ENCODE data around the gene CRIM1. TPM values are rescaled to one million over a fixed set of nuclear protein-coding genes. Genes with fewer than 3 reads are reported as not detected.

Gene CRIM1
- total RNA-seq, 2 experiments from 2014 or later, result 3.9 to 5.2 TPM

- H3K36me3 Mint-ChIP-seq (ENCODE audit: low read depth), result peaks cover 9% of the 10 kb centered on the region
- no peak overlapping the region for H3K27ac Mint-ChIP-seq
- intact Hi-C loops (cut with DNase I, micrococcal nuclease), result no loop called here
- ChIA-PET POLR2A (no interaction called here), CTCF (interaction anchor here (1.0 kb wide), 1 partner anchor 13 kb away, joined by 3 read pairs; no protein-coding TSS in a partner anchor)
- H3K9me3 Mint-ChIP-seq (ENCODE audit: low read depth), result no peaks in the 10 kb centered on the region
- no peaks in the 10 kb centered on the region for H3K27me3 Mint-ChIP-seq
- no peaks in the 10 kb centered on the region for H3K4me1 Mint-ChIP-seq
- no peak for DNase-seq
- ATAC-seq, result no peak
- H3K4me3 Mint-ChIP-seq, result no peak overlapping the region
Observed at GRCh38 chr2:36516136-36516870, 160.7 kb downstream of the CRIM1 start.

- Mint-ChIP-seq H3K9me3 (ENCODE audit: low read depth) (no peaks in the 10 kb centered on the region), H3K27ac (no peak overlapping the region), H3K4me3 (no peak overlapping the region), H3K36me3 (ENCODE audit: low read depth) (peaks cover 11% of the 10 kb centered on the region), H3K4me1 (no peaks in the 10 kb centered on the region), H3K27me3 (no peaks in the 10 kb centered on the region)
- no peak for DNase-seq
- intact Hi-C loops (cut with DNase I, micrococcal nuclease), result no loop called here
- CTCF ChIA-PET, result no interaction called here
- ATAC-seq, result no peak
- POLR2A ChIA-PET, result no interaction called here
Observed at GRCh38 chr2:36520431-36520830, 164.9 kb downstream of the CRIM1 start.

- DNase-seq (no peak), ATAC-seq (no peak)
- H3K27ac Mint-ChIP-seq, result no peak overlapping the region
- peaks cover 4% of the 10 kb centered on the region for H3K36me3 Mint-ChIP-seq (ENCODE audit: low read depth)
- intact Hi-C loops (cut with DNase I, micrococcal nuclease), result no loop called here
- no peaks in the 10 kb centered on the region for H3K9me3 Mint-ChIP-seq (ENCODE audit: low read depth)
- no peaks in the 10 kb centered on the region for H3K27me3 Mint-ChIP-seq
- H3K4me1 Mint-ChIP-seq, result no peaks in the 10 kb centered on the region
- CTCF ChIA-PET, result interaction anchor here (0.9 to 1.2 kb wide), 3 partner anchors 10 to 19 kb away, joined by 3 to 4 read pairs (median 4); no protein-coding TSS in a partner anchor
- no peak overlapping the region for H3K4me3 Mint-ChIP-seq
- POLR2A ChIA-PET, result no interaction called here
Observed at GRCh38 chr2:36523153-36523552, 167.6 kb downstream of the CRIM1 start.

- Mint-ChIP-seq H3K4me3 (no peak overlapping the region), H3K4me1 (no peaks in the 10 kb centered on the region), H3K9me3 (ENCODE audit: low read depth) (no peaks in the 10 kb centered on the region), H3K27ac (no peak overlapping the region), H3K27me3 (no peaks in the 10 kb centered on the region), H3K36me3 (ENCODE audit: low read depth) (peaks cover 4% of the 10 kb centered on the region)
- intact Hi-C loops (cut with DNase I, micrococcal nuclease), result no loop called here
- POLR2A ChIA-PET, result no interaction called here
- DNase-seq, result no peak
- ATAC-seq, result no peak
- CTCF ChIA-PET, result no interaction called here
Observed at GRCh38 chr2:36525245-36525644, 169.7 kb downstream of the CRIM1 start.

- H3K36me3 Mint-ChIP-seq (ENCODE audit: low read depth), result peaks cover 4% of the 10 kb centered on the region
- ATAC-seq (no peak), DNase-seq (no peak)
- no peaks in the 10 kb centered on the region for H3K27me3 Mint-ChIP-seq
- H3K27ac Mint-ChIP-seq, result no peak overlapping the region
- intact Hi-C loops (cut with DNase I, micrococcal nuclease), result no loop called here
- CTCF ChIA-PET, result no interaction called here
- H3K9me3 Mint-ChIP-seq (ENCODE audit: low read depth), result no peaks in the 10 kb centered on the region
- H3K4me3 Mint-ChIP-seq, result no peak overlapping the region
- POLR2A ChIA-PET, result no interaction called here
- H3K4me1 Mint-ChIP-seq, result peaks cover 2% of the 10 kb centered on the region
Observed at GRCh38 chr2:36526226-36526625, 170.6 kb downstream of the CRIM1 start.

- H3K27me3 Mint-ChIP-seq, result no peaks in the 10 kb centered on the region
- H3K27ac Mint-ChIP-seq, result no peak overlapping the region
- ChIA-PET POLR2A (no interaction called here), CTCF (no interaction called here)
- H3K36me3 Mint-ChIP-seq (ENCODE audit: low read depth), result peaks cover 2% of the 10 kb centered on the region
- DNase-seq (no peak), ATAC-seq (no peak)
- intact Hi-C loops (cut with DNase I, micrococcal nuclease), result no loop called here
- H3K9me3 Mint-ChIP-seq (ENCODE audit: low read depth), result no peaks in the 10 kb centered on the region
- H3K4me3 Mint-ChIP-seq, result no peak overlapping the region
- H3K4me1 Mint-ChIP-seq, result peaks cover 2% of the 10 kb centered on the region
Observed at GRCh38 chr2:36528274-36528673, 172.7 kb downstream of the CRIM1 start.

- Mint-ChIP-seq H3K27ac (no peak overlapping the region), H3K4me1 (peaks cover 2% of the 10 kb centered on the region), H3K9me3 (ENCODE audit: low read depth) (no peaks in the 10 kb centered on the region), H3K36me3 (ENCODE audit: low read depth) (no peaks in the 10 kb centered on the region), H3K27me3 (no peaks in the 10 kb centered on the region), H3K4me3 (no peak overlapping the region)
- ATAC-seq, result no peak
- ChIA-PET CTCF (no interaction called here), POLR2A (no interaction called here)
- no peak for DNase-seq
- intact Hi-C loops (cut with DNase I, micrococcal nuclease), result no loop called here
Observed at GRCh38 chr2:36528766-36529392, 173.3 kb downstream of the CRIM1 start.

GRCh38 chr2:36530178-36530982 lies 174.8 kb downstream of the CRIM1 start:
- intact Hi-C loops (cut with DNase I, micrococcal nuclease), result no loop called here
- POLR2A ChIA-PET, result no interaction called here
- H3K4me1 Mint-ChIP-seq, result peaks cover 2% of the 10 kb centered on the region
- no peaks in the 10 kb centered on the region for H3K27me3 Mint-ChIP-seq
- no peak overlapping the region for H3K27ac Mint-ChIP-seq
- ATAC-seq, result peak; percentile 42
- no peaks in the 10 kb centered on the region for H3K9me3 Mint-ChIP-seq (ENCODE audit: low read depth)
- H3K36me3 Mint-ChIP-seq (ENCODE audit: low read depth), result no peaks in the 10 kb centered on the region
- CTCF ChIA-PET, result interaction anchor here (0.6 kb wide), 1 partner anchor 108 kb away, joined by 3 read pairs; no protein-coding TSS in a partner anchor
- no peak overlapping the region for H3K4me3 Mint-ChIP-seq
- DNase-seq, result no peak

GRCh38 chr2:36530983-36531354 lies 175.4 kb downstream of the CRIM1 start:
- CTCF ChIA-PET, result no interaction called here
- ATAC-seq (no peak), DNase-seq (no peak)
- intact Hi-C loops (cut with DNase I, micrococcal nuclease), result no loop called here
- H3K36me3 Mint-ChIP-seq (ENCODE audit: low read depth), result no peaks in the 10 kb centered on the region
- H3K4me1 Mint-ChIP-seq, result peaks cover 2% of the 10 kb centered on the region
- H3K9me3 Mint-ChIP-seq (ENCODE audit: low read depth), result no peaks in the 10 kb centered on the region
- no peak overlapping the region for H3K4me3 Mint-ChIP-seq
- H3K27me3 Mint-ChIP-seq, result no peaks in the 10 kb centered on the region
- POLR2A ChIA-PET, result no interaction called here
- H3K27ac Mint-ChIP-seq, result no peak overlapping the region

GRCh38 chr2:36534275-36534799 lies 178.8 kb downstream of the CRIM1 start:
- Mint-ChIP-seq H3K36me3 (ENCODE audit: low read depth) (no peaks in the 10 kb centered on the region), H3K4me1 (peaks cover 2% of the 10 kb centered on the region), H3K4me3 (no peak overlapping the region), H3K9me3 (ENCODE audit: low read depth) (no peaks in the 10 kb centered on the region), H3K27ac (no peak overlapping the region), H3K27me3 (no peaks in the 10 kb centered on the region)
- no peak for ATAC-seq
- DNase-seq, result no peak
- CTCF ChIA-PET, result no interaction called here
- POLR2A ChIA-PET, result no interaction called here
- intact Hi-C loops (cut with DNase I, micrococcal nuclease), result no loop called here

- H3K9me3 Mint-ChIP-seq (ENCODE audit: low read depth), result no peaks in the 10 kb centered on the region
- H3K36me3 Mint-ChIP-seq (ENCODE audit: low read depth), result no peaks in the 10 kb centered on the region
- ChIA-PET POLR2A (no interaction called here), CTCF (no interaction called here)
- ATAC-seq (no peak), DNase-seq (no peak)
- no peak overlapping the region for H3K4me3 Mint-ChIP-seq
- H3K4me1 Mint-ChIP-seq, result peaks cover 2% of the 10 kb centered on the region
- intact Hi-C loops (cut with DNase I, micrococcal nuclease), result no loop called here
- no peak overlapping the region for H3K27ac Mint-ChIP-seq
- no peaks in the 10 kb centered on the region for H3K27me3 Mint-ChIP-seq
Observed at GRCh38 chr2:36535099-36535498, 179.5 kb downstream of the CRIM1 start.

GRCh38 chr2:36536776-36537175 lies 181.2 kb downstream of the CRIM1 start:
- no peaks in the 10 kb centered on the region for H3K36me3 Mint-ChIP-seq (ENCODE audit: low read depth)
- ChIA-PET POLR2A (no interaction called here), CTCF (interaction anchor here (0.6 to 1.3 kb wide), 4 partner anchors 13 to 570 kb away, joined by 3 to 4 read pairs (median 3); no protein-coding TSS in a partner anchor)
- DNase-seq (no peak), ATAC-seq (no peak)
- intact Hi-C loops (cut with DNase I, micrococcal nuclease), result no loop called here
- no peak overlapping the region for H3K4me3 Mint-ChIP-seq
- H3K27ac Mint-ChIP-seq, result no peak overlapping the region
- H3K9me3 Mint-ChIP-seq (ENCODE audit: low read depth), result no peaks in the 10 kb centered on the region
- no peaks in the 10 kb centered on the region for H3K4me1 Mint-ChIP-seq
- H3K27me3 Mint-ChIP-seq, result no peaks in the 10 kb centered on the region

All from activated CD4-positive, alpha-beta T cell treated with anti-CD3 and anti-CD28 coated beads for 36 hours (primary cell).